ENCODE measurements around the gene TMEM121.

Gene TMEM121

GRCh38 chr14:105487449-105487985, 38.9 kb upstream of the TMEM121 start:
- DNase-seq: no peak

- no peak for DNase-seq
These were observed 38.2 kb upstream of the TMEM121 start for GRCh38 chr14:105487986-105488777.

- DNase-seq: no peak
These were observed 37.4 kb upstream of the TMEM121 start for GRCh38 chr14:105488781-105489541.

GRCh38 chr14:105489542-105490266, 36.7 kb upstream of the TMEM121 start:
- DNase-seq: peak; percentile 89 to 97 (median 97)

GRCh38 chr14:105490267-105490571, 36.2 kb upstream of the TMEM121 start:
- peak in 1 of 3 experiments; percentile 83 for DNase-seq

- DNase-seq: peak; percentile 99 to 100 (median 100)
These were observed 35.6 kb upstream of the TMEM121 start, which contains the start of gene TEDC1 for GRCh38 chr14:105490572-105491365. Gene TEDC1, plus strand, starts transcription at chr14:105491246. Its CDS starts 130 bp downstream, at chr14:105491376.

- peak; percentile 61 to 85 (median 73) for DNase-seq
These were observed 34.9 kb upstream of the TMEM121 start for GRCh38 chr14:105491366-105491973.

GRCh38 chr14:105492031-105492970, 34.1 kb upstream of the TMEM121 start:
- DNase-seq: no peak

GRCh38 chr14:105492971-105493871, 33.2 kb upstream of the TMEM121 start:
- DNase-seq: no peak

- DNase-seq: no peak
These were observed 32.3 kb upstream of the TMEM121 start for GRCh38 chr14:105493921-105494605.

- DNase-seq: no peak
These were observed 31.8 kb upstream of the TMEM121 start for GRCh38 chr14:105494606-105494929.

GRCh38 chr14:105495101-105495989, 31.0 kb upstream of the TMEM121 start:
- DNase-seq: no peak

- no peak for DNase-seq
These were observed 30.2 kb upstream of the TMEM121 start for GRCh38 chr14:105495990-105496830.

- no peak for DNase-seq
These were observed 29.4 kb upstream of the TMEM121 start for GRCh38 chr14:105496831-105497591.

GRCh38 chr14:105497671-105498429, 28.5 kb upstream of the TMEM121 start:
- DNase-seq: peak in 2 of 3 experiments; percentile 91 to 96

Measured in NCI-H1417 (cell line).